Measurements from ENCODE around the gene HS1BP3. TPM values are rescaled to one million over a fixed set of nuclear protein-coding genes. Genes with fewer than 3 reads are reported as not detected.
A peak's percentile ranks its signal among the peaks of the same experiment; 100 is the strongest.

Gene HS1BP3
- total and polyA plus RNA-seq, 2 of the 13 experiments (the other 11 are each of a cell fraction or from before 2014, with no cell fraction given): 15.2 to 22.0 TPM

- Histone ChIP-seq H3K4me1 (ENCODE audit: insufficient read depth, low read length) (peaks cover 18% of the 10 kb centered on the region), H3K9me3 (ENCODE audit: low read length) (no peaks in the 10 kb centered on the region), H3K9ac (ENCODE audit: insufficient read depth, low read depth, low read length) (no peak overlapping the region), H3K79me2 (ENCODE audit: insufficient read depth, low read length) (no peaks in the 10 kb centered on the region), H3K4me2 (ENCODE audit: low read depth, low read length) (no peak overlapping the region), H4K20me1 (ENCODE audit: insufficient read depth, low read length) (no peaks in the 10 kb centered on the region), H3K4me3 (replicated peaks in 1 of 3; ENCODE audit: insufficient read depth in 1 of 3, low read depth in 2 of 3, low read length in 3 of 3) (no peak overlapping the region), H3K36me3 (replicated peaks in 1 of 2; ENCODE audit: control insufficient read depth in 1 of 2, insufficient read depth in 2 of 2, low read length in 2 of 2) (peaks cover 11 to 12% of the 10 kb centered on the region in 2 experiments; a peak in 4 of 5 replicates), H3K27ac (ENCODE audit: extremely low read length, insufficient read depth, low read length) (peak overlapping the region; percentile 10), H3K27me3 (ENCODE audit: control insufficient read depth in 1 of 2, insufficient read depth in 2 of 2, low read length in 2 of 2) (no peaks in the 10 kb centered on the region), H2AFZ (ENCODE audit: low read length) (no peak overlapping the region)
- WGBS (ENCODE audit: low lambda C conversion rate): no CpG with 5 or more reads among the region's 7 CpGs
- ChIA-PET CTCF (ENCODE audit: low intra/inter-chr PET ratio, low total read pairs) (no interaction called here), POLR2A (no interaction called here)
- no TSS peak for BruUV-seq (replicated peaks)
- TF ChIP-seq RFX1 (IDR thresholded peaks at IDR 0.05) (no peak), NR1H2 (CRISPR knock-in tag; IDR thresholded peaks at IDR 0.05; ENCODE audit: borderline replicate concordance, low read depth) (no peak), ZNF547 (CRISPR knock-in tag; IDR thresholded peaks at IDR 0.05) (no peak), USF2 (IDR thresholded peaks at IDR 0.05; ENCODE audit: low read depth, low read length) (no peak), USF2 (CRISPR knock-in tag; IDR thresholded peaks at IDR 0.05; ENCODE audit: borderline replicate concordance) (no peak), ZNF790 (CRISPR knock-in tag; IDR thresholded peaks at IDR 0.05; ENCODE audit: borderline replicate concordance) (no peak), ZC3H4 (CRISPR knock-in tag; IDR thresholded peaks at IDR 0.05; ENCODE audit: borderline replicate concordance) (no peak), POLR2A (IDR thresholded peaks at IDR 0.05; ENCODE audit: insufficient read depth in 1 of 2, low read depth in 2 of 2, low read length in 2 of 2) (no peak), KLF12 (CRISPR knock-in tag; IDR thresholded peaks at IDR 0.05; ENCODE audit: borderline replicate concordance) (no peak), ZNF720 (CRISPR knock-in tag; IDR thresholded peaks at IDR 0.05) (no peak), NCOA2 (CRISPR knock-in tag; IDR thresholded peaks at IDR 0.05) (no peak), ARNTL (CRISPR knock-in tag; IDR thresholded peaks at IDR 0.05) (no peak), PRPF4 (IDR thresholded peaks at IDR 0.05; ENCODE audit: low read depth, low read length, poor library complexity, severe bottlenecking) (no peak), ZNF331 (CRISPR knock-in tag; IDR thresholded peaks at IDR 0.05) (no peak), GABPB1 (CRISPR knock-in tag; IDR thresholded peaks at IDR 0.05) (no peak), KDM2A (CRISPR knock-in tag; IDR thresholded peaks at IDR 0.05; ENCODE audit: borderline replicate concordance, low read depth) (no peak), RBM22 (optimal IDR thresholded peaks at IDR 0.05; ENCODE audit: low read length) (no peak), FOXC1 (CRISPR knock-in tag; IDR thresholded peaks at IDR 0.05; ENCODE audit: borderline replicate concordance) (no peak), ZNF704 (CRISPR knock-in tag; IDR thresholded peaks at IDR 0.05; ENCODE audit: borderline replicate concordance) (no peak), PRMT3 (CRISPR knock-in tag; IDR thresholded peaks at IDR 0.05; ENCODE audit: borderline replicate concordance, low read depth) (no peak), ZNF550 (CRISPR knock-in tag; IDR thresholded peaks at IDR 0.05; ENCODE audit: borderline replicate concordance) (no peak)
- in situ Hi-C loops (cut with HindIII; ENCODE audit: extremely low pct_ligation_motif_present, low pct_unique_long_range_greater_than_20kb) (no loop called here), intact Hi-C loops (cut with micrococcal nuclease; ENCODE audit: unreplicated experiment) (no loop called here)
- no peak for FAIRE-seq
- no peak for DNase-seq (ENCODE audit: low spot score)
- no peak for ATAC-seq
Measured at GRCh38 chr2:20623741-20624155, 27.1 kb downstream of the HS1BP3 start.

Measured in HepG2 (cell line).